Measurements from ENCODE around the gene ANP32D.
"Not testable (repeated sequence)": the region's sequence is repeated elsewhere in the genome, so short reads cannot be mapped to it uniquely, and the experiment has no call there.

ANP32D gene

DNA sequence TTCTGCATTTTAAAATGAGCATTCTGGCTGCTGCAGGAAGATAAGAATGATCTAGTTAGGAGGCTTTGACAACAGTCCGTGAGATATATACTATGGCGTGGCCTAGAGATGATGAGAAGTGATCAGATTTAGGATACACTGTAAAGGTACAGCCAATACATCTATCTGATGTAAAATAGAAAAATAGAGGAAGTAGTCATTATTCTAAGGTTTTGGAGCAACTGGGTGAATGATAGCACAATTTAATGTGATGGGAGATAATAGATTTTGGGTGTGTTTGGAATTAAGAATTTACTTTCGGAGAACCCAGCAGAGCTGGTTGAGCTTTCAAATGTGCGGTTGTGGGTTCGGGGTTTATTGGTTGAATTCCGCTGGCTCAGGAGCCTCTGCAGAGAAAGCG is at the start of gene ANP32D:
ANP32D (plus strand) TSS at position 301 of the 400 bp plus-strand sequence. CDS start 106 bp downstream, outside the sequence.
- DNase-seq (ENCODE audit: low read depth in 2 of 2), result no peak

GRCh38 chr12:48423171-48423570 is 49.2 kb upstream of the ANP32D start:
- DNase-seq (ENCODE audit: low read depth in 2 of 2), result no peak

- no peak for DNase-seq (ENCODE audit: low read depth in 2 of 2)
These were observed 47.7 kb upstream of the ANP32D start for GRCh38 chr12:48424644-48425043.

DNA sequence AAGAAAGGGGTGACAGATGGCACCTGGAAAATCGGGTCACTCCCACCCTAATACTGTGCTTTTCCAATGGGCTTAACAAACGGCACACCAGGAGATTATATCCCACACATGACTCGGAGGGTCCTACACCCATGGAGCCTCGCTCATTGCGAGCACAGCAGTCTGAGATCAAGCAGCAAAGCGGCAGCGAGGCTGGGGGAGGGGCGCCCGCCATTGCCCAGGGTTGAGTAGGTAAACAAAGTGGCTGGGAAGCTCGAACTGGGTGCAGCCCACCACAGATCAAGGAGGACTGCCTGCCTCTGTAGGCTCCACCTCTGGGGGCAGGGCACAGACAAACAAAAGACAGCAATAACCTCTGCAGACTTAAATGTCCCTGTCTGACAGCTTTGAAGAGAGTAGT is 38.3 kb upstream of the ANP32D start:
- not testable (repeated sequence) for DNase-seq (ENCODE audit: low read depth in 2 of 2)

- no peak for DNase-seq (ENCODE audit: low read depth in 2 of 2)
These were observed 31.3 kb upstream of the ANP32D start for GRCh38 chr12:48441069-48441468.

GRCh38 chr12:48442179-48442847 is 30.0 kb upstream of the ANP32D start:
- no peak for DNase-seq (ENCODE audit: low read depth in 2 of 2)

GRCh38 chr12:48445538-48445937 is 26.8 kb upstream of the ANP32D start:
- no peak for DNase-seq (ENCODE audit: low read depth in 2 of 2)

DNA sequence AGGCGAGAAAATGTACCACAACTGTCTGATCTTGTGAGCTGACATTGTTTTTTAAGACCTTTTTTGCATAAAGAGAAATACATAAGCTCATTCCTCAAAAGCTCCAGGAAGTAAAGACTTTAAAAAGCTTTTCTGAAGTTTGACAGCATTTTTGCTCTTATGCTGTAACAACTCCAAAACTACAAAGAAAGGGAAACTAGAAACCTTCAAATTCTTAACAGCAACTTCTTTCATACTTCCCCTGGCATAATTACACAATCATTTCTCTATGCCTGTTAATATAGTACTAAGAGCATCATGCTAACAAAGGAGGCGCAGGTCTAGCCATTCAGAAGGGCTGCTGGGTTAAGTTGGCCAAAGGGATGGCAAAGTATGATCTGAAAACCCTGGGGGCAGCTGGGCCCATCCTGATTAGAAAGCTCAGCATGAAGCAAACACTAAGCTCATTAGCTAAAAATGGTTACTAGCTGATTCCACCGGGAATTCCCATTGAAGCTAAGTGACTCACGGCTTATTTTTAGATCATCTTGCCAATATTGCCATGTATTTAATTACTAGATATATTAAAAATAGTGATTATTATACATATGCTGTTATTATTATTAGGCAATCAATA is 26.1 kb upstream of the ANP32D start:
- no peak for DNase-seq (ENCODE audit: low read depth in 2 of 2)

DNA sequence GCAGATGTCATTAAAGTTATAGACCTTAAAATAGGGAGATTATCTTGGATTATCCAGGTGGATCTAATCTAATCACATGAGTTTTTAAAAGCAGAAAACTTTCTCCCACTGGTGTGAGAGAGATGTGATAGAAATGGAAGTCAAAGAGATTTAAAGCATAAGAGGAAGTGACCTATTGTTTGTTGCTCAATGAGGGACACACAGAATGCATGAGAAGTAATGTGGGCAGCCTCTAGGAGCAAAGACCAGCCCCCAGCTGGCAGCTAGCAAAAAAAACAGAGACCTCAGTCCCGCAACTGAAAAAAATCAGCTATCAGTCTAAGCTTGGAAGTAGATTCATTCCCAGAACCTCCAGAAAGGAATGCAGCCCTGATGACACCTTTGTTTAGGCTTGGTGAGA is 24.6 kb upstream of the ANP32D start:
- no peak for DNase-seq (ENCODE audit: low read depth in 2 of 2)

GRCh38 chr12:48451372-48451771 is 21.0 kb upstream of the ANP32D start:
- DNase-seq (ENCODE audit: low read depth in 2 of 2), result no peak

DNA sequence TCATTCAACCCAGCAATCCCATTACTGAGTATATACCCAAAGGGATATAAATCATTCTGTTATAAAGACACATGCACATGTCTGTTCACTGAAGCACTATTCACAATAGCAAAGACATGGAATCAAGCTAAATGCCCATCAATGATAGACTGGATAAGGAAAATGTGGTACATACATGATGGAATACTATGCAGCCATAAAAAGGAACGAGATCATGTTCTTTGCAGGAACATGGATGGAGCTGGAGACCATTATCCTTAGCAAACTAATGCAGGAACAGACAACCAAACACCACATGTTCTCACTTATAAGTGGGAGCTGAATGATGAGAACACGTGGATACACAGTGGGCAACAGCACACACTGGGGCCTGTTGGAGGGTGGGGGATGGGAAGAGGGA is 19.4 kb upstream of the ANP32D start:
- not testable (repeated sequence) for DNase-seq (ENCODE audit: low read depth in 2 of 2)

- no peak for DNase-seq (ENCODE audit: low read depth in 2 of 2)
These were observed 17.7 kb upstream of the ANP32D start for GRCh38 chr12:48454667-48455066.

DNA sequence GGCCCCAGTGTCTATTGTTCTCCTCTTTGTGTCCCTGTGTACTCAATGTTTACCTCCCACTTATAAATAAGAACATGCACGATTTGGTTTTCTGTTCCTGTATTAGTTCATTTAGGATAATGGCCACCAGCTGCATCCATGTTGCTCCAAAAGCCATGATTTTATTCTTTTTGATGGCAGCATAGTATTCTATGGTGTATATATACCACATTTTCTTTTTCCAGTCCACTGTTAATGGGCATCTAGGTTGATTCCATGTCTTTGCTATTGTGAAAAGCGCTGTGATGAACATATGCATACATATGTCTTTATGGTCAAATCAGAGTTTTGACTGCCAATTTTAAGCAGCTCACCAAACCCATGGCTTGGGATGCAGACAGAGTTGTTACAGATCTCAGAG is 17.2 kb upstream of the ANP32D start:
- DNase-seq (ENCODE audit: low read depth in 2 of 2), result no peak

DNA sequence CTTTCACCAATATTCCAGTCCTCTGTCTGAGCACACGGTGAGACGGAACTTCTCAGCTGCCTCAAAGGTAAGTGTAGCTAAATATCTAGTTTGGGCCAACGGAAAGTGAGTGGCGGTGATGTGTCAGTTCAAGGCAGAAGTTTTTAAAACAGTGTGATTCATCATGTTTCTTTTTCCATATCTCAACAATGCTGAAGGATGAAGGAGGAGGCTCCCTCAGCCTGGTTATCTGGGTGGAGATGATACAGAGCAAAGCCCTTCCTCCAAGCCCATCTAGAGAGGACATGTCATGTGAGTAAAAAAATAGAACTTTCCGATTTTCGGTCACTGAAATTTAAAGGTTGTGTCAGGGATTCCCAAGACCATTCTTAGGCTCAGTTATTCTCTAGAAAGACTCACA is 13.1 kb upstream of the ANP32D start:
- no peak for DNase-seq (ENCODE audit: low read depth in 2 of 2)

GRCh38 chr12:48469027-48469426 is 3.3 kb upstream of the ANP32D start:
- not testable (repeated sequence) for DNase-seq (ENCODE audit: low read depth in 2 of 2)

- no peak for DNase-seq (ENCODE audit: low read depth in 2 of 2)
These were observed 702 bp downstream of the ANP32D start for GRCh38 chr12:48473061-48473460.

- not testable (repeated sequence) for DNase-seq (ENCODE audit: low read depth in 2 of 2)
These were observed 2.1 kb downstream of the ANP32D start for GRCh38 chr12:48474497-48474896.

DNA sequence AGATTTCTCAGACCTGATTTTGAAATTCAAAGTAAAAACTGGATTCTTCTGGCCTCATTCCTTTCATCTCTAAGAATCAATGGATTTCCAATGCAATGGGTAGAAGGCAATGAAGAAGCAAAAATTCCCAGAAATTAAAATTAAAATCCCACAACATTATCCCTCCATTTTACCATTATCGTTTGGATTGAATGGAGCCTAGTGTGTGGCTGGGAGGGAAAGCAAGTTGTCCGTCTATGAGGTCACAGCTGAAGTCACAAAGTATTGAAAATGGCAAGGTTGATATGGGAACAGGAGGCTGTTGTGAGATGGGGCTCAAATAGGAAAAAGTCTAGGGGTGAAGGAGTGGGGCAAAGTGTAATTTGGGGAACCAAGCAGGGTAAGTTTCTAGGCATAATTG is 9.8 kb downstream of the ANP32D start, which contains the start of gene C12orf54:
C12orf54 (plus strand) TSS at position 301 of the 400 bp plus-strand sequence. CDS start 799 bp downstream, outside the sequence.
- no peak for DNase-seq (ENCODE audit: low read depth in 2 of 2)

- no peak for DNase-seq (ENCODE audit: low read depth in 2 of 2)
These were observed 10.6 kb downstream of the ANP32D start for GRCh38 chr12:48482930-48483329.

GRCh38 chr12:48486261-48486660 is 13.9 kb downstream of the ANP32D start:
- no peak for DNase-seq (ENCODE audit: low read depth in 2 of 2)

DNA sequence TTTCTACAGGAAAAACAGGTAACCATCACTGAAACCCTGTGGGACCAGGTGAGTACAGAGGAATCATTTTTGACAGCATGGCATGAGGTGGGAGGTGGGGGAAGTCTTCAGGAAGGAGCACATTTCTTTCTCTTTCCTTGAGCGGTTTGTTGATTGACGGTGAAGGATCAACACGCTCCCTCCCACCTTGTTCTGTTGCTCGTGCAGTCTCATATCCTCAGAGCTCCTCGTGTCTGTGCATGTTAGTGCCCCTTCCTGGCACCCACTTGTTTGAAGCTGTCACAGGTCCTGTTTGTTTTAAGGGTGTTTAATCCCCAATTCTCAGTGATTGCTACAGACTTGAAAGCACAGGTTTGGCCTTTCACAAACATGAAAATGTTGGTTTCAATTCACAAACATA is 14.3 kb downstream of the ANP32D start:
- no peak for DNase-seq (ENCODE audit: low read depth in 2 of 2)

- no peak for DNase-seq (ENCODE audit: low read depth in 2 of 2)
These were observed 16.7 kb downstream of the ANP32D start for GRCh38 chr12:48489012-48489411.

- DNase-seq (ENCODE audit: low read depth in 2 of 2), result not testable (repeated sequence)
These were observed 17.1 kb downstream of the ANP32D start for GRCh38 chr12:48489456-48489855.

Measured in stimulated activated CD4-positive, alpha-beta T cell treated with anti-CD3 and anti-CD28 coated beads, Interleukin-4, amount 100 ng/mL, for 48 hours (primary cell).